HepG2 (cell line): ENCODE results near the gene CFAP73. TPM values are rescaled to one million over a fixed set of nuclear protein-coding genes. Genes with fewer than 3 reads are reported as not detected.

Experiments used
- ATAC-seq: fragments of 200-7000 bp; cut with Tn5 transposase; 3 replicates; pipeline ENCODE4 v1.9.1; 2020; ENCODE audit warnings: mild to moderate bottlenecking, moderate library complexity
- BruUV-seq: library from RNA; stranded (reverse); fragments of 400-500 nt; replicated peaks from 2 replicates; lab custom pipeline; 2021; lab: Mats Ljungman, UMichigan
- CTCF ChIA-PET: fragments of 300-600 bp; formaldehyde crosslinking; extraction: SDS; loops from one replicate; lab custom pipeline; 2021; ENCODE audit warnings: low total read pairs, inconsistent platforms, low intra/inter-chr PET ratio; lab: Yijun Ruan, JAX
- POLR2A ChIA-PET: fragments of 350-600 bp; sonication (Branson Sonifier 250); formaldehyde crosslinking; loops from one replicate; lab custom pipeline; 2020; ENCODE audit warnings: antibody characterized with exemption, inconsistent platforms; lab: Yijun Ruan, JAX
- DNase-seq: peaks from one replicate; pipeline ENCODE4 v3.0.0-alpha.2; 2015; ENCODE audit warnings: low spot score
- FAIRE-seq: peaks from 3 replicates; lab custom pipeline; 2011; peaks lifted over from hg19 to GRCh38; lab: Jason Lieb, UNC
- H2AFZ ChIP-seq: one replicate; pipeline ENCODE4 v1.6.1; 2011; ENCODE audit warnings: low read length, inconsistent platforms
- H3K27ac ChIP-seq: fragments of 300-600 bp; 3 replicates; pipeline ENCODE4 v1.8.0; 2011; ENCODE audit warnings: mixed run types, mild to moderate bottlenecking, mixed read lengths, low read length, inconsistent platforms; ENCODE audit not compliant: insufficient read depth; ENCODE audit errors: extremely low read length
- H3K27me3 ChIP-seq, 2 experiments: fragments of 200-600 bp in 1 of 2; 2 replicates in 1 of 2; 3 replicates in 1 of 2; pipeline versions ENCODE4 v1.6.0 to v1.8.0; 2011; ENCODE audit warnings: low read length in 2 of 2, mild to moderate bottlenecking in 2 of 2, moderate library complexity in 2 of 2, inconsistent platforms in 1 of 2; ENCODE audit not compliant: insufficient read depth in 2 of 2, control insufficient read depth in 1 of 2
- H3K36me3 ChIP-seq, 2 experiments: fragments of 200-600 bp in 1 of 2; replicated peaks in 1 of 2; 2 replicates in 1 of 2; 3 replicates in 1 of 2; pipeline versions ENCODE4 v1.5.1 to v1.8.0; 2011; ENCODE audit warnings: low read length in 2 of 2, inconsistent platforms in 1 of 2; ENCODE audit not compliant: insufficient read depth in 2 of 2, control insufficient read depth in 1 of 2
- H3K4me1 ChIP-seq: 2 replicates; pipeline ENCODE4 v1.5.1; 2012; ENCODE audit warnings: low read length, inconsistent platforms; ENCODE audit not compliant: insufficient read depth
- H3K4me2 ChIP-seq: 2 replicates; pipeline ENCODE4 v1.6.0; 2011; ENCODE audit warnings: low read depth, low read length, inconsistent platforms
- H3K4me3 ChIP-seq, 3 experiments: fragments of 200-600 bp in 1 of 3; sonication (generic), shearing (Covaris generic) in 1 of 3; replicated peaks in 1 of 3; 2 replicates each; pipeline ENCODE4 v1.5.1; 2011 to 2016; ENCODE audit warnings: low read length in 3 of 3, inconsistent platforms in 2 of 3, low read depth in 2 of 3, mild to moderate bottlenecking in 2 of 3, control low read depth in 1 of 3, mixed read lengths in 1 of 3; ENCODE audit not compliant: insufficient read depth in 1 of 3
- H3K79me2 ChIP-seq: one replicate; pipeline ENCODE4 v1.6.1; 2011; ENCODE audit warnings: low read length, inconsistent platforms; ENCODE audit not compliant: insufficient read depth
- H3K9ac ChIP-seq: 2 replicates; pipeline ENCODE4 v1.6.0; 2011; ENCODE audit warnings: mild to moderate bottlenecking, low read depth, low read length, inconsistent platforms; ENCODE audit not compliant: insufficient read depth
- H3K9me3 ChIP-seq: 2 replicates; pipeline ENCODE4 v1.5.1; 2012; ENCODE audit warnings: mild to moderate bottlenecking, low read length
- H4K20me1 ChIP-seq: 2 replicates; pipeline ENCODE4 v1.6.0; 2011; ENCODE audit warnings: inconsistent platforms, mild to moderate bottlenecking, low read length, moderate library complexity; ENCODE audit not compliant: insufficient read depth
- ELF1 ChIP-seq: sonication (generic); formaldehyde crosslinking; IDR thresholded peaks from 2 replicates; pipeline ENCODE4 v1.4.0; 2020; ENCODE audit warnings: missing genetic modification reagents
- ELF4 ChIP-seq: sonication (generic); formaldehyde crosslinking; IDR thresholded peaks from 2 replicates; pipeline ENCODE4 v1.5.0; 2020; ENCODE audit warnings: missing genetic modification reagents, mild to moderate bottlenecking, moderate library complexity, borderline replicate concordance
- EZH2 ChIP-seq: conservative IDR thresholded peaks from 2 replicates; pipeline ENCODE4 v1.6.1; 2012; ENCODE audit warnings: mild to moderate bottlenecking, low read depth, low read length, moderate library complexity
- FOSL2 ChIP-seq: sonication (generic); formaldehyde crosslinking; IDR thresholded peaks from 2 replicates; pipeline ENCODE4 v1.4.0; 2020; ENCODE audit warnings: missing genetic modification reagents
- FOXA1 ChIP-seq, 2 experiments: fragments of 450-650 bp in 1 of 2; sonication (generic) in 1 of 2; formaldehyde crosslinking in 1 of 2; IDR thresholded peaks; 2 replicates each; pipeline versions ENCODE4 v1.4.0 to v1.6.1; 2016 to 2020; ENCODE audit warnings: missing genetic modification reagents in 1 of 2
- MAFK ChIP-seq, 2 experiments: IDR thresholded peaks in 1 of 2; conservative IDR thresholded peaks in 1 of 2; 2 replicates each; pipeline ENCODE4 v1.6.1; 2011; ENCODE audit warnings: improper control_type of control experiment in 2 of 2, low read length in 2 of 2
- NAIF1 ChIP-seq: sonication (generic); formaldehyde crosslinking; IDR thresholded peaks from 2 replicates; pipeline ENCODE4 v1.5.0; 2020; ENCODE audit warnings: mild to moderate bottlenecking, missing genetic modification reagents, borderline replicate concordance
- NFYC ChIP-seq: IDR thresholded peaks from 2 replicates; pipeline ENCODE4 v1.6.1; 2016; ENCODE audit warnings: missing genetic modification reagents, missing compliant biosample characterization
- POGZ ChIP-seq: sonication (generic); formaldehyde crosslinking; IDR thresholded peaks from 2 replicates; pipeline ENCODE4 v1.4.0; 2020; ENCODE audit warnings: mild to moderate bottlenecking, missing genetic modification reagents
- REL ChIP-seq: sonication (generic); formaldehyde crosslinking; conservative IDR thresholded peaks from 2 replicates; pipeline ENCODE4 v1.8.0; 2022; ENCODE audit warnings: mild to moderate bottlenecking, missing genetic modification reagents, moderate library complexity
- ZFYVE20 ChIP-seq: sonication (generic); formaldehyde crosslinking; IDR thresholded peaks from 2 replicates; pipeline ENCODE4 v1.8.0; 2023; ENCODE audit warnings: low read depth, mild to moderate bottlenecking, moderate library complexity, missing genetic modification reagents, borderline replicate concordance
- ZMYM2 ChIP-seq: sonication (generic); formaldehyde crosslinking; IDR thresholded peaks from 2 replicates; pipeline ENCODE4 v1.8.0; 2022; ENCODE audit warnings: mild to moderate bottlenecking, missing genetic modification reagents
- ZNF17 ChIP-seq: sonication (generic); formaldehyde crosslinking; IDR thresholded peaks from 2 replicates; pipeline ENCODE4 v1.5.0; 2020; ENCODE audit warnings: mild to moderate bottlenecking, missing genetic modification reagents
- ZNF224 ChIP-seq: sonication (generic); formaldehyde crosslinking; IDR thresholded peaks from 2 replicates; pipeline ENCODE4 v1.5.0; 2020; ENCODE audit warnings: mild to moderate bottlenecking, missing genetic modification reagents
- ZNF446 ChIP-seq: sonication (generic); formaldehyde crosslinking; IDR thresholded peaks from 2 replicates; pipeline ENCODE4 v1.5.0; 2020; ENCODE audit warnings: mild to moderate bottlenecking, missing genetic modification reagents
- ZNF556 ChIP-seq: sonication (generic); formaldehyde crosslinking; IDR thresholded peaks from 2 replicates; pipeline ENCODE4 v1.4.0; 2020; ENCODE audit warnings: mild to moderate bottlenecking, missing genetic modification reagents, borderline replicate concordance
- ZNF615 ChIP-seq: sonication (generic); formaldehyde crosslinking; IDR thresholded peaks from 2 replicates; pipeline ENCODE4 v1.5.0; 2020; ENCODE audit warnings: mild to moderate bottlenecking, missing genetic modification reagents, borderline replicate concordance
- ZNF703 ChIP-seq: sonication (generic); formaldehyde crosslinking; IDR thresholded peaks from 2 replicates; pipeline ENCODE4 v1.5.1; 2020; ENCODE audit warnings: missing genetic modification reagents, mild to moderate bottlenecking, moderate library complexity, borderline replicate concordance
- WGBS: methylation state at CpG from one replicate; pipeline ENCODE4 v1.1.6; 2017; ENCODE audit warnings: low lambda C conversion rate; 5-methylcytosine and 5-hydroxymethylcytosine counted together
- in situ Hi-C: cut with HindIII; loops from 2 replicates; pipeline ENCODE4 v1.10.0; 2017; ENCODE audit warnings: low pct_unique_long_range_greater_than_20kb; ENCODE audit not compliant: extremely low pct_ligation_motif_present
- intact Hi-C: fragments of 100-400 bp; cut with micrococcal nuclease; formaldehyde crosslinking; loops from one replicate; pipeline ENCODE4 v1.10.0; 2022; ENCODE audit not compliant: unreplicated experiment
- polyA plus RNA-seq, 8 experiments: library from polyadenylated mRNA; depleted of rRNA in 3 of 8; stranded (reverse) in 7 of 8; unstranded in 1 of 8; fragments of >200 nt; fragmentation: Illumina TruSeq in 4 of 8; extraction: Trizol in 4 of 8; gene quantifications; 2 replicates each; pipeline versions ENCODE4 v1.2.1 to v1.2.3, GENCODE V29; 2011 to 2016; ENCODE audit warnings: low read depth in 4 of 8, missing spikeins in 1 of 8, mixed read lengths in 1 of 8; ENCODE audit not compliant: insufficient read depth in 1 of 8
- total RNA-seq, 5 experiments: library from RNA; depleted of rRNA; stranded (reverse); fragments of >200 nt; fragmentation: Illumina TruSeq; extraction: Trizol; gene quantifications; 2 replicates each; pipeline ENCODE4 v1.2.3, GENCODE V29; 2016; ENCODE audit warnings: low read depth in 1 of 5
- TF ChIP-seq, protein P1 (sequence below): sonication (generic); formaldehyde crosslinking; IDR thresholded peaks from 2 replicates; pipeline ENCODE4 v1.8.0; 2022; ENCODE audit warnings: mild to moderate bottlenecking, missing genetic modification reagents, borderline replicate concordance

Gene CFAP73
- total and polyA plus RNA-seq, 2 of the 13 experiments (the other 11 are each of a cell fraction or from before 2014, with no cell fraction given), result not detected

DNA sequence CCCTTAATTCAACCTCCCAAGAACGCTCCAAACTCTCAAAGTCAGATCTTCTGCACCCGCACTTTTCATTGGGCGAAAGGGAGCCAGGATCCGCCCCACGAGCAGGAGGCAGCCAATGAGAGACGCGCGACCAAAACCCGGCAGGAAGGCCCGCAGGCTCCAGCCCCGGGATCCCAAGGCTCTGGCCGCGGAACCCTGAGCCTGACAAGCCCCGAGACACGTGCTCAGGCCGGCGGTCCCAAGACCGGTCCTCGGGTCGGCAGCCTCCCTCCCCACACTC lies 35.3 kb downstream of the CFAP73 start (continued):
- TF ChIP-seq, protein P1, sequence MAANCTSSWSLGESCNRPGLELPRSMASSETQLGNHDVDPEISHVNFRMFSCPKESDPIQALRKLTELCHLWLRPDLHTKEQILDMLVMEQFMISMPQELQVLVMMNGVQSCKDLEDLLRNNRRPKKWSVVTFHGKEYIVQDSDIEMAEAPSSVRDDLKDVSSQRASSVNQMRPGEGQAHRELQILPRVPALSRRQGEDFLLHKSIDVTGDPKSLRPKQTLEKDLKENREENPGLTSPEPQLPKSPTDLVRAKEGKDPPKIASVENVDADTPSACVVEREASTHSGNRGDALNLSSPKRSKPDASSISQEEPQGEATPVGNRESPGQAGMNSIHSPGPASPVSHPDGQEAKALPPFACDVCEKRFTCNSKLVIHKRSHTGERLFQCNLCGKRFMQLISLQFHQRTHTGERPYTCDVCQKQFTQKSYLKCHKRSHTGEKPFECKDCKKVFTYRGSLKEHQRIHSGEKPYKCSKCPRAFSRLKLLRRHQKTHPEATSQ (CRISPR knock-in tag), result no peak
- peak; percentile 67; the same call in 1 of the 2 replicates for TF ChIP-seq ZNF703

DNA sequence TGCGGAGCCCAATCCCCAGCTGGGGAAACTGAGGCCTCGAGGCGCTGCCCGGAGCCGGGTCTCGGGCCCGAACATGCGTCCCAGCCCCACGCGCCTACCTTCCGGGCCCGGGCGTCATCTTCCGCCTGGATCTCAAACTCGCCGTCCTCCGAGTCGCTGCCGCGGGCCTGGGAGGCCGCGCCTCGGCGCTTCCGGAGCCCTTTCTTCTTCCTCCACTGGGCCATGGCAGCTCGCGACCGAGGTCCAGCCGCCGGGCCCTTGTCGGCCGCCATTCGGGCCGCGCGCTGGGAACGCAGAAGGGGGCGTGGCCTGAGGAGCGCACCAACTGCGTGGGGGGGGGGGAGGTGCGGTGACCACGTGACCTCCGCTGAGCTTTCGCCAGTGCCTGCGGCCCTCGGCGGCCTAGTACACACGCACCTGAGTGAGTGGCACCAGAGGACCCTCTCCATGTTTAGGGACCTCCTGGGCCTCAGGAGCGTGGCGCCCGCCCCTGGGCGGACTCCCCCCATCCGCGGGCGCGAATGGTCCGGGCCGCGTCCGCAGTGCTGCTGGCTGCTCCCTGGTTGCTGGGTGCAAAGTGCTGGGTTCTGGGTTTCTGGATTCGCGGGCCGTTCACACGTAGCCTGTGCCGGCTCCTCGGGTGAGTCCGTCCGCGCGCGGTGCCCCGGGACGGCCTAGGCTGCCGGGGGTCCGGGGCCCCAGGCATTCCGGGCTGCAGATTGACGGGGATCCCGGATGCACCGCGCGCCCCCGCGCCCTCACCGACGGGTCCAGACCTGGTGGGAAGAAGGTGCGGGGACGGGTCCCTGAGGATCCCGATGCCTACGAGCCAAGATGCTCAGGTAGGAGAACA lies 35.9 kb downstream of the CFAP73 start, which contains the start of the genes DDX54 and RITA1:
TSS of gene DDX54 (minus strand) at position 299 of the 853 bp plus-strand sequence. CDS start at position 272, 27 bp downstream.
TSS of gene RITA1 (plus strand) at position 542 of the 853 bp plus-strand sequence. CDS start 1,026 bp downstream, outside the sequence.
- intact Hi-C loops (loop anchor here (1.0 kb wide), 1 partner anchor 36 kb away; the partner anchor contains the start of gene TPCN1), in situ Hi-C loops (no loop called here)
- Histone ChIP-seq H3K27me3 (no peaks in the 10 kb centered on the region), H3K4me2 (peak within 1 kb of the TSS; percentile 80), H3K4me3 (peak within 1 kb of the TSS; percentile 70 to 96 (median 86)), H4K20me1 (no peaks in the 10 kb centered on the region; the same call in 1 of the 2 replicates), H3K9ac (peak within 1 kb of the TSS; percentile 98), H3K9me3 (no peaks in the 10 kb centered on the region), H3K4me1 (peaks cover 34% of the 10 kb centered on the region), H3K79me2 (peaks cover 50% of the 10 kb centered on the region), H2AFZ (no peak within 1 kb of the TSS), H3K36me3 (peaks cover 9 to 22% of the 10 kb centered on the region in 2 experiments; a peak in 4 of 5 replicates), H3K27ac (peak within 1 kb of the TSS; percentile 93)
- ATAC-seq, result peak; percentile 91
- 2% methylated on average over 17 of the region's 89 CpGs for WGBS
- BruUV-seq, result no TSS peak
- FAIRE-seq, result peak; percentile 84
- ChIA-PET POLR2A (interaction anchor here (0.6 to 2.5 kb wide), 19 partner anchors 9 to 150 kb away, joined by 3 to 14 read pairs (median 4); partner anchors contain the start of genes CFAP73, SLC8B1 and TPCN1), CTCF (no interaction called here)
- peak; percentile 92 for DNase-seq
- TF ChIP-seq ZNF17 (peak; percentile 75; the same call in 1 of the 2 replicates), FOXA1 (IDR thresholded peaks at IDR 0.05) (no peak), FOXA1 (CRISPR knock-in tag; IDR thresholded peaks at IDR 0.05) (peak; percentile 42; the same call in 1 of the 2 replicates), MAFK (conservative IDR thresholded peaks at IDR 0.05 in 1 of 2, IDR thresholded peaks at IDR 0.05 in 1 of 2; ENCODE audit: low read length in 2 of 2) (no peak), POGZ (CRISPR knock-in tag) (peak; percentile 71), ZNF446 (CRISPR knock-in tag) (no peak), ZNF615 (CRISPR knock-in tag) (peak; percentile 86; the same call in 1 of the 2 replicates), ZNF556 (CRISPR knock-in tag) (peak; percentile 86; the same call in 1 of the 2 replicates), FOSL2 (CRISPR knock-in tag) (no peak; the same call in 1 of the 2 replicates), ELF1 (peak; percentile 51), ZNF224 (CRISPR knock-in tag) (0 out of 2 replicates have a peak, but pooled peaks have one; percentile 83), REL (peak; percentile 66), EZH2 (no peak), ZFYVE20 (CRISPR knock-in tag) (no peak), NAIF1 (CRISPR knock-in tag) (peak; percentile 94), ELF4 (CRISPR knock-in tag) (no peak), ZMYM2 (no peak), NFYC (peak; percentile 47)
